Mesenchymal stem cell (in vitro differentiated cells and primary cell): ENCODE measurements around the gene MACROD2.

Experiments
- DNase-seq: peaks from one replicate; pipeline ENCODE4 v3.0.0-alpha.2; 2013
- H2AFZ ChIP-seq: one replicate; pipeline ENCODE4 v1.6.1; 2013; ENCODE audit warnings: low read depth, mild to moderate bottlenecking, control low read depth, inconsistent platforms, low read length, moderate library complexity
- H2AK5ac ChIP-seq: 2 replicates; pipeline ENCODE4 v1.6.1; 2013; ENCODE audit warnings: low read length, moderate library complexity, mild to moderate bottlenecking, inconsistent platforms; ENCODE audit not compliant: severe bottlenecking
- H2BK120ac ChIP-seq: one replicate; pipeline ENCODE4 v1.6.1; 2013; ENCODE audit warnings: low read depth, mild to moderate bottlenecking, inconsistent platforms, low read length, moderate library complexity
- H2BK12ac ChIP-seq, 2 experiments: one replicate each; pipeline ENCODE4 v1.6.1; 2013; ENCODE audit warnings: inconsistent platforms in 2 of 2, low read length in 2 of 2, mild to moderate bottlenecking in 2 of 2, moderate library complexity in 2 of 2, control low read depth in 1 of 2
- H2BK15ac ChIP-seq: one replicate; pipeline ENCODE4 v1.6.1; 2013; ENCODE audit warnings: mild to moderate bottlenecking, low read depth, inconsistent platforms; ENCODE audit not compliant: poor library complexity, severe bottlenecking
- H2BK5ac ChIP-seq: 2 replicates; pipeline ENCODE4 v1.6.1; 2013; ENCODE audit warnings: low read depth, mild to moderate bottlenecking, low read length, control low read depth, inconsistent platforms; ENCODE audit not compliant: poor library complexity, severe bottlenecking
- H3K14ac ChIP-seq, 2 experiments: one replicate each; pipeline ENCODE4 v1.6.1; 2013; ENCODE audit warnings: inconsistent platforms in 2 of 2, low read length in 2 of 2, control low read depth in 1 of 2, mild to moderate bottlenecking in 1 of 2, moderate library complexity in 1 of 2
- H3K18ac ChIP-seq, 2 experiments: one replicate each; pipeline ENCODE4 v1.6.1; 2013; ENCODE audit warnings: inconsistent platforms in 2 of 2, low read length in 2 of 2, control low read depth in 1 of 2, low read depth in 1 of 2, mild to moderate bottlenecking in 1 of 2
- H3K23ac ChIP-seq, 2 experiments: one replicate each; pipeline ENCODE4 v1.6.1; 2013; ENCODE audit warnings: inconsistent platforms in 2 of 2, low read length in 2 of 2, mild to moderate bottlenecking in 2 of 2, moderate library complexity in 2 of 2, control low read depth in 1 of 2
- H3K27ac ChIP-seq: 2 replicates; pipeline ENCODE4 v1.5.1; 2013; ENCODE audit warnings: mild to moderate bottlenecking, moderate library complexity, low read length, control low read depth, inconsistent platforms; ENCODE audit not compliant: poor library complexity, severe bottlenecking
- H3K27me3 ChIP-seq, 2 experiments: 2 replicates each; pipeline versions ENCODE4 v1.6.1 to v1.7.0; 2013; ENCODE audit warnings: low read length in 2 of 2, mild to moderate bottlenecking in 2 of 2, moderate library complexity in 2 of 2, control low read depth in 1 of 2, inconsistent platforms in 1 of 2; ENCODE audit not compliant: control insufficient read depth in 1 of 2, insufficient read depth in 1 of 2
- H3K36me3 ChIP-seq, 2 experiments: 2 replicates each; pipeline versions ENCODE4 v1.6.1 to v1.7.0; 2013; ENCODE audit warnings: low read length in 2 of 2, control low read depth in 1 of 2, inconsistent platforms in 1 of 2, low read depth in 1 of 2, mild to moderate bottlenecking in 1 of 2; ENCODE audit not compliant: insufficient read depth in 2 of 2, control insufficient read depth in 1 of 2
- H3K4ac ChIP-seq, 2 experiments: one replicate each; pipeline ENCODE4 v1.6.1; 2013; ENCODE audit warnings: inconsistent platforms in 2 of 2, low read length in 2 of 2, mild to moderate bottlenecking in 2 of 2, moderate library complexity in 2 of 2, control low read depth in 1 of 2, low read depth in 1 of 2
- H3K4me1 ChIP-seq: 2 replicates; pipeline ENCODE4 v1.6.1; 2013; ENCODE audit warnings: low read depth, low read length, control low read depth; ENCODE audit not compliant: control insufficient read depth, insufficient read depth
- H3K4me2 ChIP-seq: 2 replicates; pipeline ENCODE4 v1.6.1; 2013; ENCODE audit warnings: low read length, mild to moderate bottlenecking, inconsistent platforms; ENCODE audit not compliant: poor library complexity, severe bottlenecking
- H3K4me3 ChIP-seq, 2 experiments: 2 replicates each; pipeline versions ENCODE4 v1.5.1 to v1.7.0; 2013; ENCODE audit warnings: low read length in 2 of 2, mild to moderate bottlenecking in 2 of 2, control low read depth in 1 of 2, low read depth in 1 of 2; ENCODE audit not compliant: insufficient read depth in 1 of 2
- H3K79me1 ChIP-seq: replicated peaks from 2 replicates; pipeline ENCODE4 v1.6.1; 2013; ENCODE audit warnings: mild to moderate bottlenecking, control low read depth, low read length, inconsistent platforms; ENCODE audit not compliant: poor library complexity, severe bottlenecking
- H3K9ac ChIP-seq: 2 replicates; pipeline ENCODE4 v1.7.0; 2013; ENCODE audit warnings: mild to moderate bottlenecking, low read length, moderate library complexity
- H3K9me3 ChIP-seq: 2 replicates; pipeline ENCODE4 v1.7.0; 2013; ENCODE audit warnings: mild to moderate bottlenecking, low read length; ENCODE audit not compliant: control insufficient read depth
- H4K8ac ChIP-seq: one replicate; pipeline ENCODE4 v1.6.1; 2013; ENCODE audit warnings: inconsistent platforms, mild to moderate bottlenecking, low read length, moderate library complexity
- H4K91ac ChIP-seq: one replicate; pipeline ENCODE4 v1.6.1; 2013; ENCODE audit warnings: mild to moderate bottlenecking, low read length, inconsistent platforms
- WGBS: methylation state at CpG from one replicate; pipeline ENCODE4 v1.1.7; 2013; ENCODE audit warnings: mixed read lengths; 5-methylcytosine and 5-hydroxymethylcytosine counted together

Gene MACROD2

GRCh38 chr20:14921513-14921912 is 926.2 kb downstream of the MACROD2 start:
- H4K91ac ChIP-seq, result no peak overlapping the region
- H3K27ac ChIP-seq, result no peak overlapping the region
- H2BK120ac ChIP-seq, result no peak overlapping the region
- H3K4me3 ChIP-seq, result no peak overlapping the region
- H3K27me3 ChIP-seq, result no peaks in the 10 kb centered on the region
- H3K36me3 ChIP-seq, result no peaks in the 10 kb centered on the region
- no peak for DNase-seq
- H2AK5ac ChIP-seq, result no peak overlapping the region
- no peak overlapping the region for H3K14ac ChIP-seq
- H3K4me2 ChIP-seq, result no peak overlapping the region
- H3K18ac ChIP-seq, result no peak overlapping the region
- no peak overlapping the region for H4K8ac ChIP-seq
- no peaks in the 10 kb centered on the region for H3K9me3 ChIP-seq
- no peak overlapping the region for H3K9ac ChIP-seq
- H2BK15ac ChIP-seq, result no peak overlapping the region
- no peak overlapping the region for H2BK5ac ChIP-seq
- WGBS, result 100% methylated on average over 1 of the region's 1 CpG
- no peak overlapping the region for H3K4ac ChIP-seq
- H2BK12ac ChIP-seq, result no peak overlapping the region
- H3K79me1 ChIP-seq, result no peaks in the 10 kb centered on the region
- H3K4me1 ChIP-seq, result peaks cover 2% of the 10 kb centered on the region
- no peak overlapping the region for H3K23ac ChIP-seq
- H2AFZ ChIP-seq, result no peak overlapping the region

GRCh38 chr20:14922503-14923267 is 927.4 kb downstream of the MACROD2 start:
- no peak overlapping the region for H3K4me2 ChIP-seq
- no peak overlapping the region for H3K23ac ChIP-seq
- WGBS, result 88% methylated on average over 5 of the region's 5 CpGs

GRCh38 chr20:14924433-14924832 is 929.1 kb downstream of the MACROD2 start:
- no peak overlapping the region for H2BK5ac ChIP-seq
- no peak overlapping the region for H3K27ac ChIP-seq
- no peak overlapping the region for H3K14ac ChIP-seq
- no CpG with 5 or more reads among the region's 1 CpG for WGBS
- no peaks in the 10 kb centered on the region for H3K79me1 ChIP-seq
- H2BK15ac ChIP-seq, result no peak overlapping the region
- no peak for DNase-seq
- no peak overlapping the region for H3K23ac ChIP-seq
- H2AFZ ChIP-seq, result no peak overlapping the region
- H3K4ac ChIP-seq, result no peak overlapping the region
- no peaks in the 10 kb centered on the region for H3K9me3 ChIP-seq
- H3K36me3 ChIP-seq, result no peaks in the 10 kb centered on the region
- no peak overlapping the region for H3K4me3 ChIP-seq
- no peak overlapping the region for H3K18ac ChIP-seq
- no peaks in the 10 kb centered on the region for H3K27me3 ChIP-seq
- no peak overlapping the region for H4K8ac ChIP-seq
- peaks cover 2% of the 10 kb centered on the region for H3K4me1 ChIP-seq
- H2AK5ac ChIP-seq, result no peak overlapping the region
- no peak overlapping the region for H2BK120ac ChIP-seq
- H2BK12ac ChIP-seq, result no peak overlapping the region
- no peak overlapping the region for H3K4me2 ChIP-seq
- no peak overlapping the region for H4K91ac ChIP-seq
- no peak overlapping the region for H3K9ac ChIP-seq

More at GRCh38 chr20:14922503-14923267, 927.4 kb downstream of the MACROD2 start:
- H2AK5ac ChIP-seq, result no peak overlapping the region
- H3K27me3 ChIP-seq, result no peaks in the 10 kb centered on the region
- H3K4ac ChIP-seq, result no peak overlapping the region
- peaks cover 2% of the 10 kb centered on the region for H3K4me1 ChIP-seq
- no peak overlapping the region for H3K14ac ChIP-seq
- no peak overlapping the region for H4K8ac ChIP-seq
- H2BK12ac ChIP-seq, result no peak overlapping the region
- H3K4me3 ChIP-seq, result no peak overlapping the region
- no peak overlapping the region for H3K27ac ChIP-seq
- no peak for DNase-seq
- no peak overlapping the region for H3K18ac ChIP-seq
- H3K9me3 ChIP-seq, result no peaks in the 10 kb centered on the region
- no peak overlapping the region for H3K9ac ChIP-seq
- H4K91ac ChIP-seq, result no peak overlapping the region
- H2AFZ ChIP-seq, result no peak overlapping the region
- no peak overlapping the region for H2BK15ac ChIP-seq
- H3K36me3 ChIP-seq, result no peaks in the 10 kb centered on the region
- no peak overlapping the region for H2BK5ac ChIP-seq
- H3K79me1 ChIP-seq, result no peaks in the 10 kb centered on the region
- H2BK120ac ChIP-seq, result no peak overlapping the region

- no peak overlapping the region for H2AK5ac ChIP-seq
- no peak overlapping the region for H3K9ac ChIP-seq
- H2BK15ac ChIP-seq, result no peak overlapping the region
- no peak overlapping the region for H4K91ac ChIP-seq
- H4K8ac ChIP-seq, result no peak overlapping the region
- no peak overlapping the region for H3K18ac ChIP-seq
- no peak overlapping the region for H2BK5ac ChIP-seq
- no peak overlapping the region for H3K27ac ChIP-seq
- H3K79me1 ChIP-seq, result no peaks in the 10 kb centered on the region
- DNase-seq, result peak; percentile 13
- H3K9me3 ChIP-seq, result no peaks in the 10 kb centered on the region
- H2AFZ ChIP-seq, result no peak overlapping the region
- H2BK12ac ChIP-seq, result no peak overlapping the region
- no peak overlapping the region for H3K14ac ChIP-seq
- no peak overlapping the region for H2BK120ac ChIP-seq
- H3K4ac ChIP-seq, result no peak overlapping the region
- H3K4me1 ChIP-seq, result no peaks in the 10 kb centered on the region
- WGBS, result no CpG with 5 or more reads among the region's 1 CpG
- no peaks in the 10 kb centered on the region for H3K36me3 ChIP-seq
- no peak overlapping the region for H3K23ac ChIP-seq
- H3K4me2 ChIP-seq, result no peak overlapping the region
- no peak overlapping the region for H3K4me3 ChIP-seq
- H3K27me3 ChIP-seq, result no peaks in the 10 kb centered on the region
Observed at GRCh38 chr20:14925300-14925699, 930.0 kb downstream of the MACROD2 start.
